GM06990 (cell line): ENCODE data around the gene DENND1A.

Source experiments
- DNase-seq: peaks from one replicate; pipeline ENCODE4 v3.0.0-alpha.2; 2011; ENCODE audit not compliant: insufficient read length; ENCODE audit errors: extremely low read depth
- H3K27me3 ChIP-seq: replicated peaks from 2 replicates; pipeline ENCODE4 v1.6.0; 2011; ENCODE audit warnings: low read length; ENCODE audit not compliant: control insufficient read depth, insufficient read depth
- H3K36me3 ChIP-seq: 2 replicates; pipeline ENCODE4 v1.5.1; 2011; ENCODE audit warnings: low read length; ENCODE audit not compliant: control insufficient read depth, insufficient read depth
- H3K4me3 ChIP-seq: replicated peaks from 2 replicates; pipeline ENCODE4 v1.5.1; 2011; ENCODE audit warnings: low read depth, mild to moderate bottlenecking, control low read depth, low read length
- CTCF ChIP-seq: IDR thresholded peaks from 2 replicates; pipeline ENCODE4 v1.5.1; 2011; ENCODE audit warnings: low read length, control low read depth, mild to moderate bottlenecking, inconsistent platforms; ENCODE audit not compliant: insufficient read depth, poor library complexity, severe bottlenecking

DENND1A gene

GRCh38 chr9:123465304-123465703 is 464.6 kb downstream of the DENND1A start:
- no peak for DNase-seq
- TF ChIP-seq CTCF = no peak
- Histone ChIP-seq H3K36me3 (no peaks in the 10 kb centered on the region; the same call in 1 of the 2 replicates), H3K27me3 (no peaks in the 10 kb centered on the region), H3K4me3 (no peak overlapping the region)

- Histone ChIP-seq H3K36me3 (no peaks in the 10 kb centered on the region; the same call in 1 of the 2 replicates), H3K4me3 (no peak overlapping the region), H3K27me3 (no peaks in the 10 kb centered on the region)
- no peak for TF ChIP-seq CTCF
- DNase-seq = no peak
Measured at GRCh38 chr9:123460091-123460490, 469.8 kb downstream of the DENND1A start.

GRCh38 chr9:123457583-123457982 is 472.3 kb downstream of the DENND1A start:
- Histone ChIP-seq H3K4me3 (no peak overlapping the region), H3K27me3 (no peaks in the 10 kb centered on the region), H3K36me3 (no peaks in the 10 kb centered on the region; the same call in 1 of the 2 replicates)
- no peak for DNase-seq
- TF ChIP-seq CTCF = no peak

GRCh38 chr9:123456011-123456410 is 473.9 kb downstream of the DENND1A start:
- H3K4me3 ChIP-seq = no peak overlapping the region
- TF ChIP-seq CTCF = no peak
- peaks cover 1% of the 10 kb centered on the region for H3K36me3 ChIP-seq
- no peaks in the 10 kb centered on the region for H3K27me3 ChIP-seq
- DNase-seq = no peak

- Histone ChIP-seq H3K36me3 (peaks cover 1% of the 10 kb centered on the region), H3K27me3 (no peaks in the 10 kb centered on the region), H3K4me3 (no peak overlapping the region)
- no peak for DNase-seq
- no peak for TF ChIP-seq CTCF
Measured at GRCh38 chr9:123455187-123455586, 474.7 kb downstream of the DENND1A start.

- Histone ChIP-seq H3K27me3 (no peaks in the 10 kb centered on the region), H3K36me3 (peaks cover 1% of the 10 kb centered on the region), H3K4me3 (no peak overlapping the region)
- no peak for TF ChIP-seq CTCF
- DNase-seq = no peak
Measured at GRCh38 chr9:123454361-123454760, 475.6 kb downstream of the DENND1A start.
